Activated CD4-positive, alpha-beta T cell treated with anti-CD3 and anti-CD28 coated beads for 36 hours (primary cell): ENCODE results near the gene ANXA5. TPM values are rescaled to one million over a fixed set of nuclear protein-coding genes. Genes with fewer than 3 reads are reported as not detected.

Source experiments
- ATAC-seq: fragments of 200-7000 bp; cut with Tn5 transposase; one replicate; pipeline ENCODE4 v1.10.0; 2021; ENCODE audit warnings: mild to moderate bottlenecking, moderate library complexity
- CTCF ChIA-PET: fragments of 350-600 bp; sonication (Branson Sonifier 250); formaldehyde crosslinking; loops from one replicate; lab custom pipeline; 2021; ENCODE audit warnings: antibody characterized with exemption; lab: Charles Lee
- POLR2A ChIA-PET: fragments of 350-600 bp; sonication (Branson Sonifier 250); formaldehyde crosslinking; loops from one replicate; lab custom pipeline; 2021; ENCODE audit warnings: antibody characterized with exemption, inconsistent platforms; lab: Charles Lee
- DNase-seq: peaks from one replicate; pipeline ENCODE4 v3.0.0-alpha.2; 2020
- H3K27ac Mint-ChIP-seq: one replicate; pipeline ENCODE4 v1.8.0; 2021; ENCODE audit warnings: mixed read lengths
- H3K27me3 Mint-ChIP-seq: one replicate; pipeline ENCODE4 v1.8.0; 2021; ENCODE audit warnings: mixed read lengths
- H3K36me3 Mint-ChIP-seq: one replicate; pipeline ENCODE4 v1.8.0; 2021; ENCODE audit warnings: low read depth, mixed read lengths
- H3K4me1 Mint-ChIP-seq: one replicate; pipeline ENCODE4 v1.8.0; 2021; ENCODE audit warnings: mixed read lengths
- H3K4me3 Mint-ChIP-seq: one replicate; pipeline ENCODE4 v1.8.0; 2021; ENCODE audit warnings: mild to moderate bottlenecking, moderate library complexity, mixed read lengths
- H3K9me3 Mint-ChIP-seq: one replicate; pipeline ENCODE4 v1.8.0; 2021; ENCODE audit warnings: low read depth, mixed read lengths
- intact Hi-C, 2 experiments: fragments of 100-400 bp; cut with DNase I in 1 of 2; cut with micrococcal nuclease in 1 of 2; formaldehyde crosslinking; loops; one replicate each; pipeline versions ENCODE4 v1.14.2 to v1.15.1; 2022 to 2024; cut with DNase I, micrococcal nuclease
- total RNA-seq, 2 experiments: library from RNA; stranded (reverse); gene quantifications; one replicate each; pipeline ENCODE4 v1.2.3, GENCODE V29; 2021

Gene ANXA5
- total RNA-seq, 2 experiments from 2014 or later, result 105 to 117 TPM

GRCh38 chr4:121693886-121694285 lies 2.9 kb downstream of the ANXA5 start:
- POLR2A ChIA-PET, result interaction anchor here (0.7 kb wide), 1 partner anchor 34 kb away, joined by 4 read pairs; no protein-coding TSS in a partner anchor
- peaks cover 10% of the 10 kb centered on the region for H3K27me3 Mint-ChIP-seq
- no peak overlapping the region for H3K4me3 Mint-ChIP-seq
- no peak for DNase-seq
- CTCF ChIA-PET, result interaction anchor here (0.5 to 1.0 kb wide), 3 partner anchors 9 to 113 kb away, joined by 3 read pairs; no protein-coding TSS in a partner anchor
- peaks cover 6% of the 10 kb centered on the region for H3K36me3 Mint-ChIP-seq
- intact Hi-C loops, result no loop called here
- peaks cover 42% of the 10 kb centered on the region for H3K4me1 Mint-ChIP-seq
- H3K27ac Mint-ChIP-seq, result no peak overlapping the region
- no peak for ATAC-seq
- no peaks in the 10 kb centered on the region for H3K9me3 Mint-ChIP-seq

- POLR2A ChIA-PET, result no interaction called here
These were observed 3.3 kb downstream of the ANXA5 start for GRCh38 chr4:121693450-121693849.

GRCh38 chr4:121692261-121692660 lies 4.5 kb downstream of the ANXA5 start:
- H3K36me3 Mint-ChIP-seq, result peaks cover 6% of the 10 kb centered on the region
- no peak overlapping the region for H3K4me3 Mint-ChIP-seq

More at GRCh38 chr4:121693450-121693849, 3.3 kb downstream of the ANXA5 start:
- intact Hi-C loops, result no loop called here
- peaks cover 6% of the 10 kb centered on the region for H3K27me3 Mint-ChIP-seq
- no peak overlapping the region for H3K27ac Mint-ChIP-seq
- CTCF ChIA-PET, result interaction anchor here (0.5 to 1.0 kb wide), 3 partner anchors 8 to 113 kb away, joined by 3 read pairs; no protein-coding TSS in a partner anchor
- H3K9me3 Mint-ChIP-seq, result no peaks in the 10 kb centered on the region
- peaks cover 6% of the 10 kb centered on the region for H3K36me3 Mint-ChIP-seq
- H3K4me1 Mint-ChIP-seq, result peaks cover 42% of the 10 kb centered on the region
- ATAC-seq, result no peak
- H3K4me3 Mint-ChIP-seq, result no peak overlapping the region
- no peak for DNase-seq

GRCh38 chr4:121690001-121690400 lies 6.8 kb downstream of the ANXA5 start:
- DNase-seq (no peak), ATAC-seq (peak; percentile 36)
- H3K4me1 Mint-ChIP-seq, result peaks cover 21% of the 10 kb centered on the region
- intact Hi-C loops, result no loop called here
- ChIA-PET POLR2A (no interaction called here), CTCF (no interaction called here)
- H3K27ac Mint-ChIP-seq, result no peak overlapping the region
- H3K9me3 Mint-ChIP-seq, result no peaks in the 10 kb centered on the region
- H3K4me3 Mint-ChIP-seq, result no peak overlapping the region
- no peaks in the 10 kb centered on the region for H3K27me3 Mint-ChIP-seq
- H3K36me3 Mint-ChIP-seq, result peaks cover 14% of the 10 kb centered on the region

More at GRCh38 chr4:121692261-121692660, 4.5 kb downstream of the ANXA5 start:
- intact Hi-C loops, result no loop called here
- ChIA-PET POLR2A (no interaction called here), CTCF (no interaction called here)
- Mint-ChIP-seq H3K9me3 (no peaks in the 10 kb centered on the region), H3K27me3 (no peaks in the 10 kb centered on the region), H3K27ac (no peak overlapping the region), H3K4me1 (peaks cover 34% of the 10 kb centered on the region)
- DNase-seq, result no peak
- no peak for ATAC-seq

DNA sequence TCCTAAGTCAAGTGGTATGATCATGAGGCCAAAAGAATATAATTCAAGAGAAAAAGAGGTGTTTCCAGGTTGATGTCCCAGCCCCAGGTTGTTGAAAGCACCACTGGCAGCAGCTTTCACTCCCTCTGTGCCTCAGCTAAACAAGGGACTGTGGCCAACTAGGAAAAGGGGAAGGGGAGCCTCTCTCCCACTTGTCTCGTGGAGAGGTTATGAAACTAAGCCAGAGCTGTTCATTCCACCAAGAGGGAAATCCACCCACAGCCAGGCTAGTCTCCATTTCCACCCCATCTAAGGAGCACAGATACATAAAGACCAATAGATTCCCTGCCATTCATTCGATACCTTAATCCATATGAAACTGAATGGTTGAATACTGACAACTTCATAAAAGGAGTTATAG lies 8.1 kb downstream of the ANXA5 start:
- ChIA-PET POLR2A (no interaction called here), CTCF (no interaction called here)
- H3K4me1 Mint-ChIP-seq, result peaks cover 18% of the 10 kb centered on the region
- H3K4me3 Mint-ChIP-seq, result no peak overlapping the region
- intact Hi-C loops, result no loop called here
- H3K36me3 Mint-ChIP-seq, result peaks cover 14% of the 10 kb centered on the region
- DNase-seq (no peak), ATAC-seq (no peak)
- H3K9me3 Mint-ChIP-seq, result no peaks in the 10 kb centered on the region
- H3K27ac Mint-ChIP-seq, result no peak overlapping the region
- no peaks in the 10 kb centered on the region for H3K27me3 Mint-ChIP-seq

GRCh38 chr4:121688261-121688660 lies 8.5 kb downstream of the ANXA5 start:
- Mint-ChIP-seq H3K36me3 (peaks cover 14% of the 10 kb centered on the region), H3K27me3 (no peaks in the 10 kb centered on the region), H3K4me1 (peaks cover 14% of the 10 kb centered on the region), H3K4me3 (no peak overlapping the region), H3K27ac (no peak overlapping the region), H3K9me3 (no peaks in the 10 kb centered on the region)
- ChIA-PET POLR2A (no interaction called here), CTCF (no interaction called here)
- ATAC-seq (no peak), DNase-seq (no peak)
- intact Hi-C loops, result no loop called here

DNA sequence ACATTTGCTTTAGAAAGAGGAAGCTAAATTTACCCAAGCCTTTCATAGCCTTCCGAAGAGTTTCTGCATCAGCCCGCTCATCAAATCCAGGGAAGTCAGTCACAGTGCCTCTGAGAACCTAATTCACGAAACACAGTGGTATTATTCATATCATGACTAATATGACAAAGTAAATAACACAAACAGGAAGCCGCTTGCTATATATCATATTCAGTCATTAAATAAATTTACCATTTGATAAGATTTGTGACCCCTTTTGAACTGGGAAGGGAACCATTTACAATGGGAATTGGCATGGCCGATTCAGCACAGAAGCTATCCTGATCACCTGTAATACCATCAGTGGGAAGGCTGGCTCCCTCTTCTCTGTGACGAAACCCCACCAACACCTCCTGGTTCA lies 10.5 kb downstream of the ANXA5 start:
- no peaks in the 10 kb centered on the region for H3K4me1 Mint-ChIP-seq
- H3K9me3 Mint-ChIP-seq, result no peaks in the 10 kb centered on the region
- no peak overlapping the region for H3K4me3 Mint-ChIP-seq
- ChIA-PET CTCF (interaction anchor here (1.0 kb wide), 1 partner anchor 43 kb away, joined by 3 read pairs; no protein-coding TSS in a partner anchor), POLR2A (no interaction called here)
- peaks cover 14% of the 10 kb centered on the region for H3K36me3 Mint-ChIP-seq
- no peak for DNase-seq
- H3K27ac Mint-ChIP-seq, result no peak overlapping the region
- ATAC-seq, result no peak
- H3K27me3 Mint-ChIP-seq, result no peaks in the 10 kb centered on the region
- intact Hi-C loops, result no loop called here

DNA sequence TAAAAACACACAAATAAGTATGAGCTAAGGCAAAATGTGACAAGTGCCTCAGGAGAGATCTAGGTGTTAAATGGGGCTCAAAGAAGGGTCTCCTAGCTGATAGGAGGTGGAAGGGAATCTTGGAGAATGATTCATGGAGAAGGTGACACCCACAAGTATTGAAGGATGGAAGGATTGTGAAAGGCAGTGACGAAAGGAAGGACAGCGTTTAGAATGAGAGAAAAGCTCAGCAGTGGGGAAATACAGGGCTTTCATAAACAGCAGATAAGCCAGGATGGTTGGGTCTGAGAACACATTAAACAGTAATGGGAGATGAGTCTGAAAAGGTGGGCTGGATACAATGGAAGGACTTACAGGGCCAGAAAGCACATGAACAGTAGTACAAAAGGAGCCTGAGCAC lies 11.5 kb downstream of the ANXA5 start:
- Mint-ChIP-seq H3K27ac (no peak overlapping the region), H3K4me1 (no peaks in the 10 kb centered on the region), H3K27me3 (no peaks in the 10 kb centered on the region), H3K9me3 (no peaks in the 10 kb centered on the region), H3K4me3 (no peak overlapping the region), H3K36me3 (peaks cover 19% of the 10 kb centered on the region)
- ChIA-PET POLR2A (interaction anchor here (0.6 kb wide), 1 partner anchor 1712 kb away, joined by 3 read pairs; the partner anchor contains the start of gene SPRY1), CTCF (interaction anchor here (0.6 to 1.3 kb wide), 4 partner anchors 9 to 265 kb away, joined by 3 to 4 read pairs (median 3); no protein-coding TSS in a partner anchor)
- DNase-seq (no peak), ATAC-seq (no peak)
- intact Hi-C loops, result no loop called here

- intact Hi-C loops, result no loop called here
- ChIA-PET POLR2A (no interaction called here), CTCF (interaction anchor here (0.8 to 1.3 kb wide), 3 partner anchors 10 to 265 kb away, joined by 3 to 4 read pairs (median 3); no protein-coding TSS in a partner anchor)
- Mint-ChIP-seq H3K4me3 (no peak overlapping the region), H3K27me3 (no peaks in the 10 kb centered on the region), H3K9me3 (no peaks in the 10 kb centered on the region), H3K36me3 (peaks cover 24% of the 10 kb centered on the region), H3K27ac (no peak overlapping the region), H3K4me1 (no peaks in the 10 kb centered on the region)
- ATAC-seq, result no peak
- DNase-seq, result no peak
These were observed 12.2 kb downstream of the ANXA5 start for GRCh38 chr4:121684561-121684960.

DNA sequence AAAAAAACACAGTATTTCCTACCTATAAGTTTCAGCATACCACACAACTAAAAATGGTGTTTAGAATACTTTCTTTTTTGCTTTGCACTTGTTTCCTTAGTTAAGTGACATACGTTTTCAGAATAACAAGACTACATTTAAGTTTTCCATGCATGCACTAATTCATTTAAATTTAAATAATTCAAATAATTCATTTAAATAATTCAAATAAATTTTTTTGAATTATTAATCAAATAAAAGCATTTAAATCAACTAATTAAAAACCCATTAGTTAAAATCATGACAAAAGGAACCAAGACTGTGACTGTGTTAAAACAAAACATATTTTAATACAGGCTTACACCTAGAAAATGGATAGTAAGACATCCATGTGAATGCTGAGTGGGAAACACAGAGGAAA lies 12.8 kb downstream of the ANXA5 start:
- Mint-ChIP-seq H3K27ac (no peak overlapping the region), H3K4me3 (no peak overlapping the region), H3K36me3 (peaks cover 27% of the 10 kb centered on the region), H3K9me3 (no peaks in the 10 kb centered on the region), H3K27me3 (no peaks in the 10 kb centered on the region), H3K4me1 (no peaks in the 10 kb centered on the region)
- ChIA-PET CTCF (no interaction called here), POLR2A (no interaction called here)
- no peak for ATAC-seq
- DNase-seq, result no peak
- intact Hi-C loops, result no loop called here

- H3K4me1 Mint-ChIP-seq, result no peaks in the 10 kb centered on the region
- no peak for DNase-seq
- no peak overlapping the region for H3K4me3 Mint-ChIP-seq
- ATAC-seq, result no peak
- peaks cover 24% of the 10 kb centered on the region for H3K36me3 Mint-ChIP-seq
- intact Hi-C loops, result no loop called here
- CTCF ChIA-PET, result interaction anchor here (1.2 to 1.7 kb wide), 3 partner anchors 9 to 12 kb away, joined by 3 to 5 read pairs (median 3); no protein-coding TSS in a partner anchor
- POLR2A ChIA-PET, result no interaction called here
- H3K27ac Mint-ChIP-seq, result no peak overlapping the region
- H3K9me3 Mint-ChIP-seq, result no peaks in the 10 kb centered on the region
- no peaks in the 10 kb centered on the region for H3K27me3 Mint-ChIP-seq
These were observed 16.2 kb downstream of the ANXA5 start for GRCh38 chr4:121680571-121680970.

DNA sequence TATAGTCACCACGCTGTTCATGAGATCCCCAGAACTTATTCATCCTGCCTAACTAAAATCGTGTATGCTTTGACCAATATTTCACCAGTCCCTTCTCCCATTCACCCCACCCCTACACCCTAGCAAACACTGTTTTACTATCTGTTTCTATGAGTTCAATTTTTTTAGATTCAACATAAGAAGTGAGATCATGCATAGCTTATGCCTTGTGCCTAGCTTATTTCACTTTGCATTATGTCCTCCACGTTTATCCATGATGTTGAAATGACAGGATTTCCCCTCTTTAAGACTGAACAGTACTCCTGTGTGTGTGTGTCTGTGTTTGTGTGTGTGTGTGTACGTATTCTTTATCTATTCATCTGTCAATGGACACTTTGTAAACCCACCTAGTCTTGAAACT lies 16.8 kb downstream of the ANXA5 start:
- Mint-ChIP-seq H3K27me3 (no peaks in the 10 kb centered on the region), H3K9me3 (no peaks in the 10 kb centered on the region), H3K4me1 (no peaks in the 10 kb centered on the region), H3K27ac (no peak overlapping the region), H3K36me3 (peaks cover 19% of the 10 kb centered on the region), H3K4me3 (no peak overlapping the region)
- ChIA-PET POLR2A (no interaction called here), CTCF (interaction anchor here (1.2 to 1.7 kb wide), 2 partner anchors 9 to 10 kb away, joined by 3 to 5 read pairs; no protein-coding TSS in a partner anchor)
- intact Hi-C loops, result no loop called here
- ATAC-seq (no peak), DNase-seq (no peak)
